Glomerular visceral epithelial cell (primary cell): ENCODE data around the gene PRRG1.
"Not testable (repeated sequence)": the region's sequence is repeated elsewhere in the genome, so short reads cannot be mapped to it uniquely, and the experiment has no call there.

Experiments used
- DNase-seq: peaks from one replicate; pipeline ENCODE4 v3.0.0-alpha.2; 2016; ENCODE audit errors: extremely low spot score

Gene PRRG1

DNA sequence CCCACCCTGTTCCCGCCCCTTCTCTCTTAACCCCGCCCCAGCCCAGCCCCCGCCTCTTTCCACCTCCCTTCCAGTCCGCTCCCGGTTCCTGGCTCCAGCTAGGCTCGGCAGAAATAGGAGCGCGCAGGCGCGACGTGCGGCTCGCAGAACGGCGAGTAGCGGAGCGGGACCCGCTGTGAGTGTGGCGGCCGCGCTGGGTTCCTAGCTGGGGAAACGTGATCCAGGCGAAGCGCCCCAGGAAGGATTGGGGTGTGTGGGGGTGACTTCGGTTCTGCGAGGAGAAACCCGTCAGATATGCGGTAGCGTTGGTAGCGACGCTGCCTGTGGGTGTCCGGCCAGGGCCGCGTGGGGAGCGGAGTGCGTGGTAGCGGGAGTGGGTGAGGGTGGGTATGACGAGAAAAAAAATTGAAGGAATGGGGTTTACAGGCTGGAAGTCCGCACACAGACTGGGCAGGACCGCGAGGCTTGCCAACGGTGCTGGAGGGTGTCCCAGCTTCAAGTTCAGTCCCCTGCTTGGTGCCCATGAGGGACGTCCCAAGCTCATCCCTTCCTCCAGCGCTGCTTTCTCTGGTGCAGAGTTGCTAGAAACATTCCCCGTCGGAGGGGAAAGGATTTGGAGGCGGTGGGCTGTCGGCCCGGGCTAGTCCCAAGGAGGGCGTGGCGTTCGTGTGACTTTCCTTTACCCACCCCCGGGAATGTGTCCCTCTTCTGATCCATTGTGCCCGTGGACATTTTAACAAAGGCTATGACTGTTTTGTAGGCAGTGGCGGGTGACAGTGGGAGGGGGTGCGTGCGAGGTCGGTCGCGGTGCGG is at the start of gene PRRG1:
TSS of gene PRRG1 (plus strand) at position 144 of the 813 bp plus-strand sequence. CDS start 56,886 bp downstream, outside the sequence.
- peak; percentile 82 for DNase-seq

DNA sequence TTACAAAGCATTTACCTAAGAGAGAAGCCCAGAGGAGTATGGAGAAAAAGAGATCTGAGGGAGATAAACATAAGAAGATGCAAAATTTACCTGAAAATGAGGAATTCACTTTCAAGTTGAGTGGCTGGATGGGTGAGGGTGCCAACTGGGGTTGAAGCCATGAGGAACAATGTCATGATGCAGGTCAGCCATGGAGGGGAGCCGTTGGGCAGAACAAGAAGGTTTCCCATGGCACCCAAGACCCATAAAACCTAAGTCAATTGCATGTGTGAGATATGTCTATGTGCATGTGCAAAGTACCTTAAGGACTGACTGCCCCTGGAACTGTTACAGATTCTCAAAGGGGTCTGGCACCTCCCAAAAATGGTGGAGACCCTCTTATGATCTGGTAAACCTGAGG is 46.6 kb upstream of the PRRG1 start:
- DNase-seq: peak; percentile 24

DNA sequence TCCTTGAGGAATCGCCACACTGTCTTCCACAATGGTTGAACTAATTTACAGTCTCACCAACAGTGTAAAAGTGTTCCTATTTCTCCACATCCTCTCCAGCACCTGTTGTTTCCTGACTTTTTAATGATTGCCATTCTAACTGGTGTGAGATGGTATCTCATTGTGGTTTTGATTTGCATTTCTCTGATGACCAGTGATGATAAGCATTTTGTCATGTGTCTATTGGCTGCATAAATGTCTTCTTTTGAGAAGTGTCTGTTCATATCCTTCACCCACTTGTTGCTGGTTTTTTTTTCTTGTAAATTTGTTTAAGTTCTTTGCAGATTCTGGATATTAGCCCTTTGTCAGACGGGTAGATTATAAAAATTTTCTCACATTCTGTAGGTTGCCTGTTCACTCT is 43.9 kb upstream of the PRRG1 start:
- not testable (repeated sequence) for DNase-seq

DNA sequence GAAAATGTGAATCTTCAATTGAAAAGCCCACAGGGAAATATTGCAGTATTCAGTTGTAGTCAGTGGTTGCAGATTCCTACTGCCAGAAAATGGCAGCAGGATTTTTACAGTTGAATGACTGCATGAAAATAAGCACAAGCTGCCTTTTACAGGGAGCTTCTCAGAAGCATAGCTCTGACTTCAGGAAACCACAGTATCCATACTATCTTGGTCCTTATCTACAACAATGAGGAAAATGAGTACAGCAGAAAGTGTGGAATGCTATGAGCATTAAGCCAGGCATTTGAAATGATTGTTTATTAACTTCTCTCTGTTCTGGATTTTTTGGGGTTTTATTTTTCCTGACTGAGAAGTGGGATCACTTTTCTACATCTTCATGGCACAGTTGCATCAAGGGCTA is 34.6 kb upstream of the PRRG1 start:
- peak; percentile 57 for DNase-seq

DNA sequence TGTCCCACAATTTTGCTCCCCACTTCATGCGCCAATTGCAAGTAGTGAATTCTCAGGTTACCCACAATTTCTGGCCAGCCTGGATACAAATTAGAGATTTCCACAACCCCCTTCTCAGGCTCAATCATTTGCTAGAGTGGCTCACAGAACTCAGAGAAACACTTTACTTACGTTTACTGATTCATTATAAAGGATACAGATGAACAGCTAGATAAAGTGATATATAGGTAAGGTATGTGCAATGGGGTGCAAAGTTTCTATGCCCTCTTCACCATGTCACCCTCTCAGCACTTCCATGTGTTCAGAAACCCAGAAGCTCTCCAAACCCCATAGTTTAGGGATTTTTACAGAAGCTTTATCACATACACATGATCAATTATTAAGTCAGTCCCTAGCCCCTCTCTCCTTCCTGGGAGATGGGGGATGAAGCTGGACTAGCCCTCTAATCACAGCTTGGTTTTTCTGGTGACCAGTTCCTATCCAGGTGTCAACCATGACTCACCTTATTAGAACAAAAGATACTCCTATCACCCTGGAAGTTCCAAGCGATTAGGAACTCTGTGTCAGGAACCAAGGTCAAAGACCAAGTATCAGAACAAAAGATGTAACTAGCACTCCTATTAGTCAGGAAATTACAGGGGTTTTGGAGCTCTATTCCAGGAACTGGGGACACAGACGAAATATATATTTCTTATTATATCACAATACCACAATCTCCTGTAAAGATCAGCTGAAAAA is 33.5 kb upstream of the PRRG1 start:
- no peak for DNase-seq

DNA sequence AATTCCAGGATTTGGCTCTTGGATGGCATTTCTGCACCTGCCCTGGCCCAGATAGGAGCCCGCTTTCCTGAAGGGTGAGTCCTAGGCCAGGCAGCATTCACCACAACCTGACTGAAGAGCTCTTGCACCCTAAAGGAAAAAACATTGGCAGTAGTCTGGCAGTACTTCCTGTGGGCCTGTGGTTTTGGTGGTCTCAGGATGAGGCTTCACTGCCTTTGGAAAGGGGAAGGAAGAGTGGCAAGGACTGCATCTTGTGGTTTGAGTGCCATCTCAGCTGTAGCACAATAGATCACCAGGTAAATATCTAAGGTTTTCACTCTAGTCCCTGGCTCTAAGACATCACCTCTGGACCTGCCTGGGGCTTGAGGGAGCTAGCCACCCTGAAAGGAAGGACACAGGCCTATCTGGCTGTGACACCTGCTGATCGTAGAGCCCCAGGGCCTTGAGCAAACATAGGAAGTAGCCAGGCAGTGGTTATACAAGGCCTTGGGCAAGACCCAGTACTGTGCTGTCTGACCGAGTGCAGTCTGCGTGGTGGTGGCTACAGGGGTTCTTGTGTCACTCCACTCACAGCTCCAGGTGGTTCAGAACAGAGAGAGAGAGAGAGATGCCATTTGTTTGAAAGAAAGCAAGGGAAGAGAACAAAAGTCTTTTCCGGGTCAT is 28.5 kb upstream of the PRRG1 start:
- no peak for DNase-seq

DNA sequence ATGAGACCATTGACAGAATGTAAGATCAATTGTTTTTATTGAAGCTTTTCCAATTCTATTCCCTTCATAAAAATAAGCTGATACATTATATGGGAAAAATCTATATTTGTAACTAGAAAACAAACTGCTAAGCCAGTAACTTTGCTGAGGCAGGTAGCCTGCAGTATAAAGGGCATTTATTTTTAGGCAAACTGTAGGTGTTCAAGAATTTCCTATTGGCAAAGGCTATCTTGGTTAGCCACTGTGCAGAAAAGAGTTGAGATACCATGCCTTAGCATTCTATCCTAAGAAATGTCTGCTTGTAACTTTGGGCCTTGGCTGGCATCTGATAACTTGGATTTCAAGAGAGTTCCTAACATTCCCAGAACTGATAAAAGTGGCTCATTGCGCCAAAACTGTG is 18.5 kb upstream of the PRRG1 start:
- no peak for DNase-seq

DNA sequence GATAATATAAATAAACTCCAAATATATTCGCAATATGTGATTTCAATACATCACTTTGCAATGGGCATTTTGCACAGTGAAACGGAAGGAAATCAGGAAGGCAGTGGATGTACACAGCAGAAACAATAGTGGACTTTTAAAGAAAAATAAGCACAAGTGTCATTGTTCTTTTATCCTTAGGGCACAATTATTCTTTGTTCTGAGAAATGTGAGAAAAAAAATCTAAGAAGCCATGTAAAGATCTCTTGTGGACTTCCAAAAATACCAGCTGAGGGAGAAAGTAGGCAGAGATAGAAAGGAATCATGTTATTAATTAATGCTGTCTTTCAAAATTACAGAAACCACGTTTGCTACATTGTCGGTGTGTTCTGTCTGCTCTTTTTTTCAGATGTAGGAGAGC is 17.6 kb upstream of the PRRG1 start:
- no peak for DNase-seq

DNA sequence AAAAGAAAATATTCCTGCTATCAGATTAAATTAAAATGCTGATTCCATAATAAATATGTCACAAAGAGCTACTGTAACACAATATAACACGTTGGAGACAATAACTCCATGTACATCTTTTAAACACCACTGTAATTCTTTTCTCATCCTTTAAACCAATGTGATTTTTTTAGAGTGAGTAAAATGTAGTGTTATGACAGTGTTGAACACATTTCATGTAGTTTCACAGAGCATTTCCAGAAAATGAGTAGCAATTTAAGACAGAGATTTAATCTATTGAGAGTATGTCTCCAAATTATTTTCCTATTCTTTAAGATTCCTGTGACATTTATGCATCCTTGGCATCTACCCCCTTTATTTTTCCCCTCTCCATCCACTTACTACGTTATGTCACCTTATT is 17.1 kb upstream of the PRRG1 start:
- no peak for DNase-seq

DNA sequence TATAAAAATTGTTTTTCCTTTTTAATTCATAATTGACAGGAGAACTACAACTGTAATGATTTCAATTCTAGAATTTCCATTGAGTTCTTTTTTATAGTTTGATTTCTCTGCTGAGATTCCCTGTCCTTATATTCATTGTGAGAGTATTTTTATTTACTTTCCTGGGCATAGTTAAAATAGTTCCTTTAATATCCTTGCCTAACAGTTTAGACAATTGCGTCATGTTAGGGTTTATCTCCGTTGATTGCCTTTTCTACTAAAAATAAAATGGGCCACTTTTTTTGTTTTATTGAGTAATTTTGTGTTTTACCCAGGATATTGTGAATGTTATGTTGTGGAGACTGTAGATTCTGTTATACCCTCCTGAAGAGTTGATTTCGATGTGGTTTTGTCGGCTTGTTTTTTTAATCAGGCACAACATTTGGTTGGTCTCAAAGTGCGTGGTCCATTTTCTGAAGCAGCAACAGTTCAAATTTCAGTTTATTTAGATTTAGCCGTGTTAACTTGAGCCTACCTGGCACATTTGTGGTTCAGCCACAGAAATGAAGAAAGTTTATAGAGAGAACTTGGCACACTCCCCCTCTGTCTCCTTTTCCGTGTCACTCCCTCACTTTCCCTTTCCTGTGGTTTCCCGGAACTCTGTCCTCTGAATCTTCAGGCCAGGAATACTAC is 16.0 kb upstream of the PRRG1 start:
- DNase-seq: no peak

DNA sequence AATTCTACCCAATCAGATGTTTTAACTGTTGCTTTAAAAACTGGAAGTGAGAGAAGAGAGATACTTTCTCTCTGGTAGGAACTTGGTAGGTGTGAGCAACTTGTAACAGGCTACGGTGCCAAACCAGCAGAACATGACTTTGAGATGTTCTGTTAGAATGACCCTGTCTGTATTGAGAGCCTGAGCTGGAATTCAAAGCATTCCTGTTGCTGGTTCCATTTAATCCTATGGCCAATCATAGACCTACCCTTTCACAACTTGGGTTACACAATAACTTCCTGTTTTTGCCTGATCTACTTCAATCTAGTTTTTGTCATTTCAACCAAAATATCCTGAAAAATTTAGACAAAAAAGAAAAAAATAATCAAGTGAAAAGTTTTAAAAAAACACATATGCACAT is 1.7 kb upstream of the PRRG1 start:
- DNase-seq: peak; percentile 46

DNA sequence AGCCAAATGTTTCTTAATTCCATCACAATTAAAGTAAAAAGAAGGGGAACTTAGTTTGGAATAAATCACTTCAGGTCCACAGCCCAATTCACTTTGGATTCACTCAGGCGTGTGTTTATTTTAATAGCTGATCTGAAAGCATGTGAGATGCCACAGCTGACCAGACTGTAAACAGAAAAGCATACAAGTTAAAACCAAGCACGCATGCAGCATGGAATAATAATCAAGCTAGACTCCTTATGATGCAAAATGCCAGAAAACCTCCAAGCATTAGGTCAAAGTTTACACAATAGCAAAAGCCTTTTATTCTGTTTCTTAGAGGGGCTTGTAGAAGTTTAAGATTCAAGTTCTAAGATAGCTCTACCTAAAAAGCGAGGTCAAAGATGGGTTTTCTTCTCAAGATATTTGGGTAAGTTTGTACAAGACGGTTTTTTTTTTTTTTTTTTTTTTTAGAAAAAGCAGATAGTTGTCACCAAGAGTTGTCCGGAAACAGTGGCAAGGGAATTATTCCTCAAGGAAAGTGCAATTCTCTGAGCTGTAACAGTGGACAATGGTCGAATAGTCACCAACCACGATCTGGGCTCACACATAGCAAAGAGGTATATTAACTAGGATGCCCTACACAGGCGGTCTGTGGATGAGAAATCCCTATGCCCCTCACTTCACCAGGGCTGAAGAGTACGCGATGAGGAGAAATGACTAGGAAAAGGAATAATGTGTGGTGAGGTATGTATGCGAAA is 763 bp upstream of the PRRG1 start:
- peak; percentile 8 for DNase-seq

DNA sequence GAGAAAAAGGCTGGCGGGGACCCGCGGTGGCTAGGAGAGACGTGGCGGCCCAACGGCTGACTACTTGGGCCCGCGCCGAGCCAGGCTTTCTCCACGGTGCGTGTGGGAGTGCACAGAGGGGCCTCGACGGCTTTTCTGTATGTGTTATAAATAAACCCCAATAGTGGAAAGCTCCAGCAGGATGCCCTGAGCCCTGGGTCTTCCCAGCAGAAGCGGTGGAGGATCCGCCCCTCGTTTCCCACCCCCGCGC is 268 bp upstream of the PRRG1 start:
- no peak for DNase-seq

DNA sequence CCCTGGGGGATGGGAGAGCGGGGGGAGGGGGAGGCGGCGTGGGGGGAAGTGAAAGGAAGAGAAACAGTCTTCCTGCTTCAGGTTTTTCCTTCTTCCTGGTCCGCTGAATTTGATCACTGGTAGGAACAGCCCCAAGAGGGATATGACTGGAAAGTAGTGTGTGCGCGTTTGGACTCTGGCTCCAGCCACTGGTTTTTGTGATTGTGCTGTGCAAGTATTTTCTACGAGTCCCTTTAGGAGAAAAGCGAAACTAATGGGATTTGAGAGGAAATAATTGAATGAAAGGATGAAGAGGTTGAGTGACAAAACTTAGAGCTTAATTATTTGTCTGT is 836 bp downstream of the PRRG1 start:
- peak; percentile 17 for DNase-seq

DNA sequence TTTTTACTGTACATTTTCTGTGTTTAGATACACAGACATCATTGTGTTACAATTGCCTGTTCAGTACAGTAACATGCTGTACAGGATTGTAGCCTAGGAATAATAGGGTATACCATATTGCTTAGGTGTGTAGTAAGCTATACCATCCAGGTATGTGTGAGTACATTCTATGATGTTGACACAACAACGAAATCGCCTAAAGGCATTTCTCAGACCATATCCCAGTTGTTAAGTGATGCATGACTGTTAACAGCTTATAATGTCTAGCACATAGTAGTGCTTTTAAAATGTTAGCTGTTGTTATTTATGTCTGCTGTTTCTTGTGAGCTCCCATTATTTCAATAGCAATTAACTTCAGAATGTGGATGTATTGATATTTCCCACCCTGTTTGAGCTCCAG is 4.5 kb downstream of the PRRG1 start:
- no peak for DNase-seq

DNA sequence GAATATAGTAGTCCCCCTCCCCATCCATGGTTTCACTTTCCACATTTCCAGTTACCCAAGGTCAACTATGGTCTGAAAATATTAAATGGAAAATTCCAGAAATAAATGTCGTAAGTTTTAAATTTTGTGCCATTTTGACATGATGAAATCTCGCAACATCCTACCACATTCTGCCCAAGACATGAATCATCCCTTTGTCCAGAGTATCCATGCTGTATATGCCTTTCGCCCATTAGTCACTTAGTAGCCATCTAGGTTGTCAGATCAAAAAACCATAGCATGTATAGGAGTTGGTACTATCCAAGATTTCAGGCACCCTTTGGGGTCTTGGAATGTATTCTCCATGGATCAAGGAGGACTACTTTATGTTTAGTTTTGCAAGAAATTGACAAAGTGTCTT is 8.3 kb downstream of the PRRG1 start:
- no peak for DNase-seq

DNA sequence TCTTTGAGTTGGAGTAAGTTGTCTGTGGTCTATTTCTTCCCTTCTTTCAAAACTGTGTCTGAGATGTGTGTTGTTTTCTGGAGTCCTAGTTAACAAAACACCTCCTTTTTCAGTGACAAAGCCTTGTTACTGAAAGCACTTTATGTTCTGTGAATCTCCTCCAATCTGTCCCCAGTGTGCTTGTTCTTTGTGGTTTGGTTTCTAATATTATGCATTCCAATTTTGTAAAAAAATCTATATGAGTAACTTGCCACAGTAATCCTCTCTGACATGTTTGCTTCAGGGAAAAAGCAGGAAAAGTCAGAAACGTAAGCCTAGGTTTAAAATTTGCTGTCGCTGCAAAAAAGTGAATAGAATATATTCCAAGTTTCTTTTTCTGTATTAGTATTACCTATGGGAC is 12.4 kb downstream of the PRRG1 start:
- no peak for DNase-seq

DNA sequence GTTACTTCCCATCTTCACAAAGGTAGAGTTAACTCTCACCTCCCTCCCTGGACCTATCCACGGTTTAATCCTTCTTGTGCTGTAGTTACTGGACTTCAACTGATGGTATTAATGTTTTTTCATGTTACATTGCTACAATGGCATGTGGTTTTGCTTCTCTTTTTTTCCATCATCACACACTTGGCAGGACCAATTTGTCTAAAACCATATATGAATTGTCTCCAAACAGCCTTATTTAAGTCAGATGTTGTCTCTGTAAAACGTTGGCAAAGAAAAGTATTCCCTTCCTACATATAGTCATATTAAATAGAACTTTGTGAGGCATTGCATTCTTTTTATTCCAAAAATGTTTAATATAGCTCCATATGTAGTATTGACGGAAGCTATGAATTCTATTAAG is 15.5 kb downstream of the PRRG1 start:
- no peak for DNase-seq

DNA sequence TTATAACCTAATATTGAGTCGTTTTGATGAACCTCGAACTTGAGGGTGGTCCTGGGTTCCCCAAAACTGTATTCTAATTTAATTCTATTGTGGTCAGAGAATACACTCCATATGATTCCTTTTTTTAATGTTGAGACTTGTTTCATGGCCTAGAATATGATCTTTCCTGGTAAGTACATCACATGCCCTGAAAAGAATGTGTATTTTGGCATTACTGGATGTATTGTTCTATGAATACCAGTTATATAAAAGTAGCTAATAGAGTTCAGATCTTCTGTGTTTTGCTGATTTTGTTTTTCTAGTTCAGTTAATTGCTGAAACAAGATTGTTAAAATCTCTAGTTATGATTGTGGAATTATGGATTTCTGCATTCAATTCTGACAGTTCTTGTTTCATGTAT is 18.8 kb downstream of the PRRG1 start:
- DNase-seq: no peak

DNA sequence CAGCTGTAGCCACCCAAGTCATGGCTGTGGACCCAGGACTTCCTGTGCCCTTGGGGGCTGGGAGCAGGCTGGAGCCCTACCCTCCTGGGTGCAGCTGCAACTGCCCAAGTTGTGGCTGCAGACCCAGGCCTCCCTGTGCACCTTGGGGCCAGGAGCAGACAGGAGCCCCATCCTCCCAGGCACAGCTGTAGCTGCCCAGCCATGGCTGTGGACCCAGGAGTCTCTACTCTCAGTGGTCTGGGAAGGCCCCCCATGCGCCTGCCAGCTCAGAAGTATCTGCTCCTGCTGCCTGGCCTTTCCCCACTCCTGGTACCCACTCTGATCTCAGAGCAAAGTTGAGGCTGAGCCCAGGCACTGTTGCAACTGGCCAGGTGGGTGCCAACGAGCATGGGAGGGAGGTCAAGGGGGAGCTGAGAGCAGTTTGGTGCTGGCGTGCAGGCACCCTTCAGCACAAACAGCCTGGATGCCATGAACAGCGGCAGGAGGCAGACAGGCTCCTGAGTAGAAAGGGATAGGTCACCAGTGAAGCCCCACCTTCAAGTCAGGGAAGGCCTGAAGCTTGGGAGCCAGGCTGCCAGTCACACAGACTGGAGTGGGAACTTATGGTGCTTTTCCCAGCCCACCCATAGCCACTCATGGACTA is 21.5 kb downstream of the PRRG1 start:
- no peak for DNase-seq

DNA sequence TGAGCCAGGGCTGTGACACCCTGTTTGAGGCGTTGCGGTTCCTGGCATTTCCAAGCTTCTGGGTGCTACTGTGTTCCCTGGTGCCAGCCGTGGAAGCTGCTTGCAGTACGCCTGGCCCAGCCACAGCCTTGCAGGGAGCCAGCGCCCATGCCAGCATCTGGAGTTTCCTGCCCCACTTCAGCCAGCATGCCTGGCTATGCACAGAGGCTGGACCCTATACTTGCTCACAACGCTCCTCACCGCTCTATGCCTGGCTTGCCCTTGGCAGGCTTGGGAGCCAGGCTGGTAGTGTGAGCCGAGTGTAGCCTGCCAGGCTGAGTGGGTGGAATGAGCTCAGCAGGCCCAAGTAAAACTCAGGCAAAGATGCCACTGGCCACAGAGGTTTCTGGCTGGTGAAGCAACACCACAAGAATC is 22.4 kb downstream of the PRRG1 start:
- peak; percentile 21 for DNase-seq
